ENCODE data around the gene KRTAP12-2.
A peak's percentile ranks its signal among the peaks of the same experiment; 100 is the strongest.
"Not testable (repeated sequence)": the region's sequence is repeated elsewhere in the genome, so short reads cannot be mapped to it uniquely, and the experiment has no call there.

Gene KRTAP12-2

GRCh38 chr21:44654576-44655175, 12.1 kb downstream of the KRTAP12-2 start, which contains the start of gene KRTAP12-4:
Gene KRTAP12-4 (minus strand): TSS chr21:44654659. CDS start chr21:44654614, 45 bp downstream.
- CTCF ChIA-PET, result interaction anchor here (1.0 kb wide), 1 partner anchor 31 kb away, joined by 3 read pairs; no protein-coding TSS in a partner anchor
- Mint-ChIP-seq H3K27me3 (peaks cover 3% of the 10 kb centered on the region), H3K4me1 (peaks cover 58% of the 10 kb centered on the region), H3K36me3 (peaks cover 59% of the 10 kb centered on the region), H3K9me3 (peaks cover 61% of the 10 kb centered on the region), H3K4me3 (no peak within 1 kb of the TSS), H3K27ac (peak within 1 kb of the TSS; percentile 85)
- DNase-seq, result no peak

- Mint-ChIP-seq H3K36me3 (peaks cover 52% of the 10 kb centered on the region), H3K27me3 (peaks cover 3% of the 10 kb centered on the region), H3K4me3 (no peak overlapping the region), H3K4me1 (peaks cover 51% of the 10 kb centered on the region), H3K9me3 (peaks cover 53% of the 10 kb centered on the region), H3K27ac (peak overlapping the region; percentile 85)
- peak; percentile 48 for DNase-seq
- CTCF ChIA-PET, result interaction anchor here (0.7 to 1.0 kb wide), 2 partner anchors 30 to 35 kb away, joined by 3 read pairs; no protein-coding TSS in a partner anchor
These were observed 12.8 kb downstream of the KRTAP12-2 start for GRCh38 chr21:44653656-44654575.

GRCh38 chr21:44653123-44653522, 13.6 kb downstream of the KRTAP12-2 start:
- Mint-ChIP-seq H3K9me3 (peaks cover 48% of the 10 kb centered on the region), H3K27me3 (peaks cover 3% of the 10 kb centered on the region), H3K4me3 (no peak overlapping the region), H3K27ac (no peak overlapping the region), H3K36me3 (peaks cover 44% of the 10 kb centered on the region), H3K4me1 (peaks cover 43% of the 10 kb centered on the region)
- CTCF ChIA-PET, result interaction anchor here (0.7 kb wide), 1 partner anchor 34 kb away, joined by 3 read pairs; no protein-coding TSS in a partner anchor
- DNase-seq, result no peak

- Mint-ChIP-seq H3K9me3 (peaks cover 29% of the 10 kb centered on the region), H3K27me3 (peaks cover 16% of the 10 kb centered on the region), H3K27ac (no peak overlapping the region), H3K4me3 (no peak overlapping the region), H3K4me1 (peaks cover 23% of the 10 kb centered on the region), H3K36me3 (peaks cover 26% of the 10 kb centered on the region)
- CTCF ChIA-PET, result no interaction called here
- no peak for DNase-seq
These were observed 15.6 kb downstream of the KRTAP12-2 start for GRCh38 chr21:44650973-44651675.

GRCh38 chr21:44650265-44650972, 16.3 kb downstream of the KRTAP12-2 start:
- Mint-ChIP-seq H3K4me3 (no peak overlapping the region), H3K9me3 (peaks cover 24% of the 10 kb centered on the region), H3K27me3 (peaks cover 16% of the 10 kb centered on the region), H3K36me3 (peaks cover 23% of the 10 kb centered on the region), H3K4me1 (peaks cover 19% of the 10 kb centered on the region), H3K27ac (no peak overlapping the region)
- CTCF ChIA-PET, result no interaction called here
- no peak for DNase-seq

GRCh38 chr21:44649521-44650100, 17.1 kb downstream of the KRTAP12-2 start:
- CTCF ChIA-PET, result no interaction called here
- H3K9me3 Mint-ChIP-seq, result peaks cover 24% of the 10 kb centered on the region
- H3K4me3 Mint-ChIP-seq, result no peak overlapping the region
- peaks cover 22% of the 10 kb centered on the region for H3K36me3 Mint-ChIP-seq
- H3K27ac Mint-ChIP-seq, result no peak overlapping the region
- H3K4me1 Mint-ChIP-seq, result peaks cover 12% of the 10 kb centered on the region
- H3K27me3 Mint-ChIP-seq, result peaks cover 16% of the 10 kb centered on the region
- DNase-seq, result no peak

GRCh38 chr21:44648557-44649311, 18.0 kb downstream of the KRTAP12-2 start:
- peaks cover 20% of the 10 kb centered on the region for H3K27me3 Mint-ChIP-seq
- CTCF ChIA-PET, result no interaction called here
- H3K4me3 Mint-ChIP-seq, result no peak overlapping the region
- H3K36me3 Mint-ChIP-seq, result peaks cover 18% of the 10 kb centered on the region
- H3K4me1 Mint-ChIP-seq, result peaks cover 3% of the 10 kb centered on the region
- no peak for DNase-seq
- peaks cover 27% of the 10 kb centered on the region for H3K9me3 Mint-ChIP-seq
- H3K27ac Mint-ChIP-seq, result no peak overlapping the region

GRCh38 chr21:44647222-44647552, 19.5 kb downstream of the KRTAP12-2 start:
- no peak for DNase-seq
- no peaks in the 10 kb centered on the region for H3K4me1 Mint-ChIP-seq
- H3K27me3 Mint-ChIP-seq, result peaks cover 22% of the 10 kb centered on the region
- CTCF ChIA-PET, result interaction anchor here (1.8 kb wide), 1 partner anchor 10 kb away, joined by 4 read pairs; the partner anchor contains the start of gene KRTAP12-3
- peaks cover 11% of the 10 kb centered on the region for H3K36me3 Mint-ChIP-seq
- no peak overlapping the region for H3K4me3 Mint-ChIP-seq
- no peak overlapping the region for H3K27ac Mint-ChIP-seq
- peaks cover 30% of the 10 kb centered on the region for H3K9me3 Mint-ChIP-seq

- not testable (repeated sequence) for DNase-seq, H3K27ac Mint-ChIP-seq, H3K4me1 Mint-ChIP-seq, H3K4me3 Mint-ChIP-seq
- Mint-ChIP-seq H3K9me3 (peaks cover 32% of the 10 kb centered on the region), H3K36me3 (peaks cover 11% of the 10 kb centered on the region), H3K27me3 (peaks cover 22% of the 10 kb centered on the region)
- CTCF ChIA-PET, result interaction anchor here (0.6 to 1.8 kb wide), 2 partner anchors 11 to 39 kb away, joined by 3 to 4 read pairs; partner anchors contain the start of gene KRTAP12-3
These were observed 20.1 kb downstream of the KRTAP12-2 start, which contains the start of gene KRTAP10-11 for GRCh38 chr21:44646366-44647221. Gene KRTAP10-11 (plus strand): TSS chr21:44646414. CDS start chr21:44646459, 45 bp downstream.

- peaks cover 14% of the 10 kb centered on the region for H3K36me3 Mint-ChIP-seq
- H3K9me3 Mint-ChIP-seq, result peaks cover 42% of the 10 kb centered on the region
- no peaks in the 10 kb centered on the region for H3K4me1 Mint-ChIP-seq
- no peak for DNase-seq
- no peak overlapping the region for H3K4me3 Mint-ChIP-seq
- H3K27ac Mint-ChIP-seq, result no peak overlapping the region
- CTCF ChIA-PET, result no interaction called here
- H3K27me3 Mint-ChIP-seq, result peaks cover 37% of the 10 kb centered on the region
These were observed 21.8 kb downstream of the KRTAP12-2 start for GRCh38 chr21:44644878-44645277.

- CTCF ChIA-PET, result no interaction called here
- Mint-ChIP-seq H3K27me3 (peaks cover 39% of the 10 kb centered on the region), H3K27ac (no peak overlapping the region), H3K4me1 (no peaks in the 10 kb centered on the region), H3K9me3 (peaks cover 43% of the 10 kb centered on the region), H3K4me3 (no peak overlapping the region), H3K36me3 (peaks cover 14% of the 10 kb centered on the region)
- no peak for DNase-seq
These were observed 22.9 kb downstream of the KRTAP12-2 start for GRCh38 chr21:44643741-44644310.

- no peaks in the 10 kb centered on the region for H3K4me1 Mint-ChIP-seq
- peaks cover 11% of the 10 kb centered on the region for H3K36me3 Mint-ChIP-seq
- no peak overlapping the region for H3K4me3 Mint-ChIP-seq
- DNase-seq, result no peak
- H3K9me3 Mint-ChIP-seq, result peaks cover 43% of the 10 kb centered on the region
- H3K27me3 Mint-ChIP-seq, result peaks cover 45% of the 10 kb centered on the region
- CTCF ChIA-PET, result no interaction called here
- H3K27ac Mint-ChIP-seq, result no peak overlapping the region
These were observed 26.0 kb downstream of the KRTAP12-2 start for GRCh38 chr21:44640761-44641160.

All from activated naive CD4-positive, alpha-beta T cell treated with anti-CD3 and anti-CD28 coated beads, Interleukin-2, amount 10 ng/mL, durations not matched to agents 7 days and 5 days (primary cell).